NT2/D1 (cell line): ENCODE measurements around the gene ZFP82.

Source experiments
- DNase-seq: peaks from one replicate; pipeline ENCODE4 v3.0.0-alpha.2; 2011; ENCODE audit warnings: low read depth, low spot score
- H3K27me3 ChIP-seq: 2 replicates; pipeline ENCODE4 v1.6.0; 2011; ENCODE audit warnings: mild to moderate bottlenecking; ENCODE audit not compliant: insufficient read length, insufficient read depth
- H3K36me3 ChIP-seq: 2 replicates; pipeline ENCODE4 v1.6.1; 2011; ENCODE audit warnings: mild to moderate bottlenecking, low read length, mixed read lengths; ENCODE audit not compliant: insufficient read depth, insufficient read length
- H3K4me1 ChIP-seq: 2 replicates; pipeline ENCODE4 v1.5.1; 2011; ENCODE audit not compliant: insufficient read depth, insufficient read length
- H3K4me3 ChIP-seq: 2 replicates; pipeline ENCODE4 v1.5.1; 2011; ENCODE audit warnings: low read depth; ENCODE audit not compliant: insufficient read length
- H3K9ac ChIP-seq: 2 replicates; pipeline ENCODE4 v1.6.0; 2011; ENCODE audit warnings: low read depth; ENCODE audit not compliant: insufficient read length
- H3K9me3 ChIP-seq: 2 replicates; pipeline ENCODE4 v1.5.1; 2011; ENCODE audit warnings: mild to moderate bottlenecking, low read length; ENCODE audit not compliant: insufficient read depth
- SUZ12 ChIP-seq: IDR thresholded peaks from 2 replicates; pipeline ENCODE4 v1.6.1; 2011; ENCODE audit not compliant: insufficient read length, insufficient read depth; ENCODE audit errors: extremely low read depth
- YY1 ChIP-seq: IDR thresholded peaks from 2 replicates; pipeline ENCODE4 v1.6.1; 2011; ENCODE audit not compliant: insufficient read length, insufficient read depth
- ZNF274 ChIP-seq: IDR thresholded peaks from 2 replicates; pipeline ENCODE4 v1.6.1; 2011; ENCODE audit warnings: mild to moderate bottlenecking, low read depth, low read length

The ZFP82 gene

DNA sequence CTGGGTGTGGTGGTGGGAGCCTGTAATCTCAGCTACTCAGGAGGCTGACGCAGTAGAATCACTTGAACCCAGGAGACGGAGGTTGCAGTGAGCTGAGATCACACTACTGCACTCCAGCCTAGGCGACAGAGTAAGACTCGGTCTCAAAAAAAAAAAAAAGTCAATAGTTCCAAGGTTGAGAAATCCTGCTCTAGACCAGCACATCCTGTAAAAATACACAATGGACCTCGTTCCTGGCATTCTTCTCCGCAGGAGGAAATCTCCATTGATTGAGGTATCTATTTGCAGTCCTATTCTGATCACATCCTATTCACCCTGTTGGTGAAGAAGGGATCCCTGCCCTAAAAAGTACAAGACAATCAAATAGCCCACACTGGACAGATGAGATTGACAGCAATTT is 54.6 kb downstream of the ZFP82 start:
- Histone ChIP-seq H3K4me1 (no peaks in the 10 kb centered on the region), H3K36me3 (peaks cover 22% of the 10 kb centered on the region), H3K27me3 (no peaks in the 10 kb centered on the region), H3K9ac (no peak overlapping the region), H3K9me3 (no peaks in the 10 kb centered on the region), H3K4me3 (no peak overlapping the region)
- TF ChIP-seq ZNF274 (no peak), SUZ12 (no peak), YY1 (no peak)
- DNase-seq, result no peak
